Fibroblast of skin of scalp (primary cell): Measurements from ENCODE around the gene ALPK3.

Experiments used
- DNase-seq: peaks from one replicate; pipeline ENCODE4 v3.0.0-alpha.2; 2013

Gene ALPK3

GRCh38 chr15:84878504-84878903 is 61.3 kb downstream of the ALPK3 start:
- DNase-seq, result peak; percentile 46

GRCh38 chr15:84879088-84879780 is 62.1 kb downstream of the ALPK3 start:
- DNase-seq, result no peak

- no peak for DNase-seq
Observed at GRCh38 chr15:84880007-84880406, 62.9 kb downstream of the ALPK3 start.

- no peak for DNase-seq
Observed at GRCh38 chr15:84880822-84881519, 63.8 kb downstream of the ALPK3 start.

GRCh38 chr15:84881520-84881830 is 64.3 kb downstream of the ALPK3 start:
- no peak for DNase-seq

GRCh38 chr15:84883466-84883865 is 66.3 kb downstream of the ALPK3 start:
- DNase-seq, result peak; percentile 3

- no peak for DNase-seq
Observed at GRCh38 chr15:84883916-84884781, 67.0 kb downstream of the ALPK3 start, which contains the start of gene SLC28A1. Gene SLC28A1, plus strand, starts transcription at chr15:84884662. Its CDS starts 3,099 bp downstream, at chr15:84887761.

- no peak for DNase-seq
Observed at GRCh38 chr15:84885801-84886200, 68.6 kb downstream of the ALPK3 start.

GRCh38 chr15:84886211-84886983 is 69.2 kb downstream of the ALPK3 start:
- no peak for DNase-seq

- DNase-seq, result no peak
Observed at GRCh38 chr15:84886984-84887299, 69.8 kb downstream of the ALPK3 start.

- DNase-seq, result no peak
Observed at GRCh38 chr15:84887938-84888337, 70.8 kb downstream of the ALPK3 start.

- no peak for DNase-seq
Observed at GRCh38 chr15:84888639-84889038, 71.5 kb downstream of the ALPK3 start.

GRCh38 chr15:84889313-84889990 is 72.3 kb downstream of the ALPK3 start:
- DNase-seq, result no peak

- DNase-seq, result no peak
Observed at GRCh38 chr15:84889991-84890669, 73.0 kb downstream of the ALPK3 start.

GRCh38 chr15:84890670-84891162 is 73.6 kb downstream of the ALPK3 start:
- DNase-seq, result no peak

- DNase-seq, result no peak
Observed at GRCh38 chr15:84891339-84891738, 74.2 kb downstream of the ALPK3 start.

- no peak for DNase-seq
Observed at GRCh38 chr15:84892786-84893307, 75.7 kb downstream of the ALPK3 start.

- DNase-seq, result no peak
Observed at GRCh38 chr15:84893607-84894006, 76.5 kb downstream of the ALPK3 start.

GRCh38 chr15:84894736-84895425 is 77.7 kb downstream of the ALPK3 start:
- DNase-seq, result no peak

GRCh38 chr15:84898761-84899160 is 81.6 kb downstream of the ALPK3 start:
- no peak for DNase-seq
